Measurements from ENCODE around the gene SPG7. TPM values are rescaled to one million over a fixed set of nuclear protein-coding genes. Genes with fewer than 3 reads are reported as not detected.

Gene SPG7
- total and polyA plus RNA-seq, 4 experiments from 2014 or later, result 46.4 to 160 (median 103) TPM

DNA sequence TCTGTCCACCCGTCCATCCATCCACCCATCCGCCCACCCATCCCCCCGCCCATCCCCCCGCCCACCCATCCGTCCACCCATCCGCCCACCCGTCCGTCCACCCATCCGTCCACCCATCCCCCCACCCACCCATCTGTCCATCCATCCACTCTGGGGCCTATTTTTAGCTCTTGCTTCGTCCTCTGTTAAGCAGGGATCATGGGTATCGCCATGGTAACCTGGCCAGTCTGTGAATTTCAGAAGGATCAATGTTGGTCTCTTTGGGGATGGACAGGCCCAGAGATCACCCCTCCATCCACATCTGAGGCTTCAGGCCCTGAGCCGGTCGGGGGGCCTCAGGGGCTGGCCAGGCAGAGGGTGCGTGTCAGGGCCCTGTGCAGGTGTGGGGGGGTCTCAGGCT is 90.0 kb downstream of the SPG7 start:
- Histone ChIP-seq H3K4me3 (ENCODE audit: low read length in 2 of 2) (no peak overlapping the region), H3K9me3 (ENCODE audit: control insufficient read depth in 1 of 2, low read length in 2 of 2) (no peaks in the 10 kb centered on the region), H3K27ac (ENCODE audit: low read depth, low read length) (no peak overlapping the region), H3K27me3 (ENCODE audit: insufficient read depth, low read length) (no peaks in the 10 kb centered on the region), H3K36me3 (ENCODE audit: insufficient read depth, low read length) (no peaks in the 10 kb centered on the region), H3K4me1 (ENCODE audit: insufficient read depth, low read length) (peaks cover 32% of the 10 kb centered on the region)
- POLR2A ChIA-PET (ENCODE audit: partially characterized antibody), result no interaction called here
- Mint-ChIP-seq H3K4me1 (peaks cover 18 to 45% (median 28%) of the 10 kb centered on the region in 4 donors), H3K9me3 (no peaks in the 10 kb centered on the region), H3K27me3 (no peaks in the 10 kb centered on the region), H3K4me3 (no peak overlapping the region), H3K27ac (peak overlapping the region in 1 of 7 donors; percentile 35), H3K36me3 (no peaks in the 10 kb centered on the region)
- intact Hi-C loops (cut with micrococcal nuclease), result no loop called here
- CTCF ChIA-PET (ENCODE audit: partially characterized antibody), result no interaction called here
- no peak for DNase-seq

GRCh38 chr16:89599451-89599858 is 91.3 kb downstream of the SPG7 start:
- Mint-ChIP-seq H3K36me3 (no peaks in the 10 kb centered on the region), H3K27ac (peak overlapping the region in 4 of 7 donors; percentile 29 to 63 (median 56)), H3K9me3 (no peaks in the 10 kb centered on the region), H3K27me3 (no peaks in the 10 kb centered on the region), H3K4me3 (peak overlapping the region in 1 of 8 donors; percentile 49), H3K4me1 (peaks cover 13 to 32% (median 19%) of the 10 kb centered on the region in 4 donors)
- Histone ChIP-seq H3K36me3 (ENCODE audit: insufficient read depth, low read length) (no peaks in the 10 kb centered on the region), H3K27me3 (ENCODE audit: insufficient read depth, low read length) (no peaks in the 10 kb centered on the region), H3K27ac (ENCODE audit: low read depth, low read length) (no peak overlapping the region), H3K4me3 (ENCODE audit: low read length in 2 of 2) (no peak overlapping the region), H3K9me3 (ENCODE audit: control insufficient read depth in 1 of 2, low read length in 2 of 2) (no peaks in the 10 kb centered on the region), H3K4me1 (ENCODE audit: insufficient read depth, low read length) (peaks cover 20% of the 10 kb centered on the region)
- CTCF ChIA-PET (ENCODE audit: partially characterized antibody), result interaction anchor here (0.7 kb wide), 1 partner anchor 15 kb away, joined by 4 read pairs; no protein-coding TSS in a partner anchor
- POLR2A ChIA-PET (ENCODE audit: partially characterized antibody), result no interaction called here
- no peak for DNase-seq
- intact Hi-C loops (cut with micrococcal nuclease), result no loop called here

- CTCF ChIA-PET (ENCODE audit: partially characterized antibody), result interaction anchor here (0.7 to 1.4 kb wide), 2 partner anchors 15 to 18 kb away, joined by 3 to 4 read pairs; no protein-coding TSS in a partner anchor
- DNase-seq, result no peak
Measured at GRCh38 chr16:89599902-89600301, 91.7 kb downstream of the SPG7 start.

DNA sequence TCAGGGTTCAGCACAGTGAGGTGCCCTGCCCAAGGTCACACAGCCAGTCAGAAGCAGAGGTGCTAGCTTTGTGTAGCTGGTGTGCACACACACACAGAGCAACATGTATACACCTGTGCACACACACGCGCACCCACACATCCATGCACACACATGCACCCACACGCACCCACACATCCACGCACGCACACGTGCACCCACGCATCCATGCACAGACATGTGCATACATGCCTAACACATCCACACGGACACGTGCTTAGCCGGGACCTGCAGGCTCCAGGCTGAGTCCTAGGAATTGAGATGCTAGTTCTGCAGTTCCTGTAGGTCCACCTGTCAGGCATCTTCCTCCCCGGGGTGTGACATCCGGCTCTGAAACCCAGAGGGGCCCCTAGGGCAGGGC is 92.2 kb downstream of the SPG7 start:
- Histone ChIP-seq H3K27me3 (ENCODE audit: insufficient read depth, low read length) (no peaks in the 10 kb centered on the region), H3K27ac (ENCODE audit: low read depth, low read length) (no peak overlapping the region), H3K4me3 (ENCODE audit: low read length in 2 of 2) (no peak overlapping the region), H3K9me3 (ENCODE audit: control insufficient read depth in 1 of 2, low read length in 2 of 2) (no peaks in the 10 kb centered on the region), H3K4me1 (ENCODE audit: insufficient read depth, low read length) (peaks cover 15% of the 10 kb centered on the region), H3K36me3 (ENCODE audit: insufficient read depth, low read length) (no peaks in the 10 kb centered on the region)
- DNase-seq, result no peak
- Mint-ChIP-seq H3K9me3 (no peaks in the 10 kb centered on the region), H3K4me3 (no peak overlapping the region), H3K27ac (peak overlapping the region in 2 of 7 donors; percentile 46 to 60), H3K4me1 (peaks cover 13 to 28% (median 19%) of the 10 kb centered on the region in 4 donors), H3K27me3 (no peaks in the 10 kb centered on the region), H3K36me3 (no peaks in the 10 kb centered on the region)
- intact Hi-C loops (cut with micrococcal nuclease), result no loop called here
- CTCF ChIA-PET (ENCODE audit: partially characterized antibody), result interaction anchor here (0.7 to 1.4 kb wide), 2 partner anchors 14 to 18 kb away, joined by 3 to 4 read pairs; no protein-coding TSS in a partner anchor
- POLR2A ChIA-PET (ENCODE audit: partially characterized antibody), result no interaction called here

More at GRCh38 chr16:89599902-89600301, 91.7 kb downstream of the SPG7 start:
- no peaks in the 10 kb centered on the region for H3K27me3 Mint-ChIP-seq
- intact Hi-C loops (cut with micrococcal nuclease), result no loop called here
- no peaks in the 10 kb centered on the region for H3K27me3 ChIP-seq (ENCODE audit: insufficient read depth, low read length)
- no peak overlapping the region for H3K27ac ChIP-seq (ENCODE audit: low read depth, low read length)
- H3K4me1 ChIP-seq (ENCODE audit: insufficient read depth, low read length), result peaks cover 15% of the 10 kb centered on the region
- H3K9me3 ChIP-seq (ENCODE audit: control insufficient read depth in 1 of 2, low read length in 2 of 2), result no peaks in the 10 kb centered on the region
- H3K4me3 Mint-ChIP-seq, result no peak overlapping the region
- H3K4me1 Mint-ChIP-seq, result peaks cover 13 to 32% (median 19%) of the 10 kb centered on the region in 4 donors
- H3K36me3 Mint-ChIP-seq, result no peaks in the 10 kb centered on the region
- H3K36me3 ChIP-seq (ENCODE audit: insufficient read depth, low read length), result no peaks in the 10 kb centered on the region
- H3K4me3 ChIP-seq (ENCODE audit: low read length in 2 of 2), result no peak overlapping the region
- POLR2A ChIA-PET (ENCODE audit: partially characterized antibody), result no interaction called here
- H3K27ac Mint-ChIP-seq, result peak overlapping the region in 2 of 7 donors; percentile 24 to 57
- no peaks in the 10 kb centered on the region for H3K9me3 Mint-ChIP-seq

DNA sequence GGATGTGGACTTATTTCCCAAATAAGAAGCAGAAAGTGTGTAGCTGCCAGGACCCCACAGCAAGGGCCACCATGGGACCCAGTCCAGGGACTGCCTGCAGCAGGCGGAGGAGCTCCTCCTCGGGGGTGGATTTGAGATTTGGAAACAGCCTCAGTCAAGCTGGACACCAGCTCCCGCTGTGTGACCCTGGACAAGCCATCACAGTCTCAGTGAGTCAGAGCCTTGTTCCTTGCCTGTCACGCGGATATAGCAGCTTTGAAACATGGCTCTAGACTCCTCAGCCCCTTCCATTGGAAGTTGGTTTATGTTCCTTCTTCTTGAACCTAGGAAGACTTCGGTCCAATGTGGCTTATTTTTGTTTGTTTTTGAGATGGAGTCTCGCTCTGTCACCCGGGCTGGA is 92.8 kb downstream of the SPG7 start:
- H3K36me3 ChIP-seq (ENCODE audit: insufficient read depth, low read length), result no peaks in the 10 kb centered on the region
- no peaks in the 10 kb centered on the region for H3K9me3 ChIP-seq (ENCODE audit: control insufficient read depth in 1 of 2, low read length in 2 of 2)
- no peaks in the 10 kb centered on the region for H3K9me3 Mint-ChIP-seq
- ChIA-PET POLR2A (ENCODE audit: partially characterized antibody) (interaction anchor here (1.9 kb wide), 1 partner anchor 20 kb away, joined by 5 read pairs; no protein-coding TSS in a partner anchor), CTCF (ENCODE audit: partially characterized antibody) (interaction anchor here (1.4 kb wide), 1 partner anchor 17 kb away, joined by 3 read pairs; no protein-coding TSS in a partner anchor)
- no peak for DNase-seq
- H3K4me3 ChIP-seq (ENCODE audit: low read length in 2 of 2), result no peak overlapping the region
- no peak overlapping the region for H3K27ac Mint-ChIP-seq
- peaks cover 10 to 23% (median 15%) of the 10 kb centered on the region in 4 donors for H3K4me1 Mint-ChIP-seq
- no peaks in the 10 kb centered on the region for H3K36me3 Mint-ChIP-seq
- no peaks in the 10 kb centered on the region for H3K27me3 Mint-ChIP-seq
- no peaks in the 10 kb centered on the region for H3K27me3 ChIP-seq (ENCODE audit: insufficient read depth, low read length)
- no peak overlapping the region for H3K27ac ChIP-seq (ENCODE audit: low read depth, low read length)
- H3K4me1 ChIP-seq (ENCODE audit: insufficient read depth, low read length), result peaks cover 15% of the 10 kb centered on the region
- no peak overlapping the region for H3K4me3 Mint-ChIP-seq
- intact Hi-C loops (cut with micrococcal nuclease), result no loop called here

DNA sequence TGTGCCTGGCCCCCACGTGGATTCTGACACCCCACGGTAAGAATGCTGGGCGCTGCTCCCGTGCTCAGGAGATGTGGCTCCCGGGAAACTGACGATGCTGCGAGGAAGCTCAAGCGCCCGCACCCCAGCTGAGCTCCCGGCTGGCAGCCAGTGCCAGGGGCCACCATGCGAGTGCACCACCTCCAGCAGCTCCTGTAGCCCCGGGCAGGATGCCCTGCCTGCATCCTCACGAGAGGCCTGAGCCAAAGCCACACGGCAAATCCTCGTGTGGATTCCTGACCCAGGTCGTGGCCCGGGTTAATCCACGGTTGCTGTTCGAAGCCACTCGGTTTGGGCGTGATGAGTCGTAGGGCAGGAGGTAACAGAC is 93.7 kb downstream of the SPG7 start:
- Histone ChIP-seq H3K4me1 (ENCODE audit: insufficient read depth, low read length) (peaks cover 15% of the 10 kb centered on the region), H3K27ac (ENCODE audit: low read depth, low read length) (no peak overlapping the region), H3K4me3 (ENCODE audit: low read length in 2 of 2) (no peak overlapping the region), H3K27me3 (ENCODE audit: insufficient read depth, low read length) (no peaks in the 10 kb centered on the region), H3K9me3 (ENCODE audit: control insufficient read depth in 1 of 2, low read length in 2 of 2) (no peaks in the 10 kb centered on the region), H3K36me3 (ENCODE audit: insufficient read depth, low read length) (no peaks in the 10 kb centered on the region)
- no peaks in the 10 kb centered on the region for H3K36me3 Mint-ChIP-seq
- no peaks in the 10 kb centered on the region for H3K27me3 Mint-ChIP-seq
- peaks cover 9 to 22% (median 14%) of the 10 kb centered on the region in 4 donors for H3K4me1 Mint-ChIP-seq
- no peak for DNase-seq
- ChIA-PET CTCF (ENCODE audit: partially characterized antibody) (no interaction called here), POLR2A (ENCODE audit: partially characterized antibody) (interaction anchor here (1.0 to 1.9 kb wide), 3 partner anchors 8 to 56 kb away, joined by 3 to 10 read pairs (median 5); no protein-coding TSS in a partner anchor)
- H3K27ac Mint-ChIP-seq, result no peak overlapping the region
- no peaks in the 10 kb centered on the region for H3K9me3 Mint-ChIP-seq
- H3K4me3 Mint-ChIP-seq, result peak overlapping the region in 2 of 8 donors; percentile 41 to 44
- intact Hi-C loops (cut with micrococcal nuclease), result no loop called here

DNA sequence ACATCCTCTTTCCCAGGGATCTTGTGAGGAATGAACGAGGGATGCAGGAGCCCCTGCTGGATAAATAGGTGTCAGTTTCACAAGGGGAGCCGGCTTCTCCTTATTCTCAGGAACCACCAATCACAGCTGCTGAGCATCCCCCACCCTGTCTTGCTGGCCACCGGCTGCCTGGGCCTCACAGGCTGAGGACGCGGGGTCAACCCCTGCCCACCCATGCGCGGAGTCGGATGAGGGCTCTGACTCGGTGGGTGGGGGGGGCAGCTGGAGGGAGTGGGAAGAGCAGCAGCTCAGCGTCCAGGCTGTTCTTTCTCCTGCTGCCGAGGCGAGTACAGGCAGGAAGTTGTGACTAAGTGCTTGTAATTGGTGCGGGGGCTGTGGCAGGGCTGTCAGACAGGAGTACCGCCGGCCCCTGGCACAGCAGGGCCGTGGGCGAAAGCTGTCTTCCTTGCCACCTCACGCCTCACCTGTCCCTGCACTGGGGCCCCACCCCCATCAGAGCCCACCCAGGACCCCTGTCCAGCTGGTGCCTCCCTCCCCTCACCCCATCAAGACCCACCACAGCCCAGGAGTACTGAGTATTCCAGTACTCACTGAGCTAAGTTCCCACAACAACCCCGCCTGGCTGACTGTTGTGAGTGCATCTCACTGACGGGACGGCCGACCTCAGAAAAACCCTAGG is 94.2 kb downstream of the SPG7 start:
- Mint-ChIP-seq H3K36me3 (no peaks in the 10 kb centered on the region), H3K4me3 (peak overlapping the region in 7 of 8 donors; percentile 20 to 49 (median 41)), H3K27ac (peak overlapping the region in 3 of 7 donors; percentile 7 to 60 (median 38)), H3K4me1 (peaks cover 9 to 22% (median 13%) of the 10 kb centered on the region in 4 donors), H3K27me3 (no peaks in the 10 kb centered on the region), H3K9me3 (no peaks in the 10 kb centered on the region)
- H3K36me3 ChIP-seq (ENCODE audit: insufficient read depth, low read length), result no peaks in the 10 kb centered on the region
- no peaks in the 10 kb centered on the region for H3K9me3 ChIP-seq (ENCODE audit: control insufficient read depth in 1 of 2, low read length in 2 of 2)
- H3K4me1 ChIP-seq (ENCODE audit: insufficient read depth, low read length), result peaks cover 15% of the 10 kb centered on the region
- no peaks in the 10 kb centered on the region for H3K27me3 ChIP-seq (ENCODE audit: insufficient read depth, low read length)
- H3K27ac ChIP-seq (ENCODE audit: low read depth, low read length), result no peak overlapping the region
- POLR2A ChIA-PET (ENCODE audit: partially characterized antibody), result interaction anchor here (0.7 to 1.9 kb wide), 6 partner anchors 9 to 100 kb away, joined by 3 to 10 read pairs (median 4); no protein-coding TSS in a partner anchor
- CTCF ChIA-PET (ENCODE audit: partially characterized antibody), result no interaction called here
- peak in 3 of 5 donors; percentile 31 to 73 (median 40) for DNase-seq
- intact Hi-C loops (cut with micrococcal nuclease), result no loop called here
- H3K4me3 ChIP-seq (ENCODE audit: low read length in 2 of 2), result no peak overlapping the region
